Breast epithelium (tissue), 4 donors: Measurements from ENCODE around the gene CLIC6. TPM values are rescaled to one million over a fixed set of nuclear protein-coding genes. Genes with fewer than 3 reads are reported as not detected.

Experiments
- DNase-seq, 2 donors: peaks; one replicate each; pipeline ENCODE4 v3.0.0-alpha.2; 2019; ENCODE audit warnings: low spot score in 2 of 2
- H3K27ac ChIP-seq, 2 donors: fragments of 200-600 bp; sonication (generic) in 1 of 2; one replicate each; pipeline ENCODE4 v1.5.1; 2016 to 2019; ENCODE audit warnings: mild to moderate bottlenecking in 1 of 2
- H3K27me3 ChIP-seq, 2 donors: fragments of 200-600 bp; sonication (generic) in 1 of 2; one replicate each; pipeline versions ENCODE4 v1.5.1 to v1.6.0; 2017 to 2019; ENCODE audit warnings: control low read depth in 1 of 2, mild to moderate bottlenecking in 1 of 2
- H3K36me3 ChIP-seq: fragments of 200-600 bp; one replicate; pipeline ENCODE4 v1.5.1; 2019
- H3K4me1 ChIP-seq, 2 donors: fragments of 200-600 bp; sonication (generic); one replicate each; pipeline ENCODE4 v1.5.1; 2016 to 2019; ENCODE audit warnings: control low read depth in 1 of 2
- H3K4me3 ChIP-seq, 3 donors: fragments of 200-600 bp; sonication (generic); 1 replicate in 2 of 3; 2 replicates in 1 of 3; pipeline ENCODE4 v1.5.1; 2016 to 2019; ENCODE audit warnings: mild to moderate bottlenecking in 3 of 3, moderate library complexity in 2 of 3
- H3K9me3 ChIP-seq, 2 donors: fragments of 200-600 bp; sonication (generic) in 1 of 2; one replicate each; pipeline ENCODE4 v1.5.1; 2016 to 2019; ENCODE audit warnings: control low read depth in 1 of 2
- POLR2A ChIP-seq: fragments of 450-650 bp; IDR thresholded peaks from one replicate; pipeline ENCODE4 v1.6.1; 2016; ENCODE audit warnings: antibody characterized with exemption, mild to moderate bottlenecking, moderate library complexity
- POLR2AphosphoS5 ChIP-seq, 3 donors: sonication (generic); formaldehyde crosslinking; IDR thresholded peaks; one replicate each; pipeline ENCODE4 v1.6.1; 2017; ENCODE audit warnings: antibody characterized with exemption in 3 of 3
- intact Hi-C: fragments of 100-400 bp; cut with DNase I; formaldehyde crosslinking; loops from one replicate; pipeline ENCODE4 v1.15.1; 2023; ENCODE audit warnings: low total_unique reads
- total RNA-seq, 3 donors: library from RNA; depleted of rRNA; stranded (reverse); fragments of >200 nt; gene quantifications; one replicate each; pipeline ENCODE4 v1.1.0, GENCODE V29; 2016
- TF ChIP-seq, protein P1 (sequence below), 3 donors: fragments of 450-650 bp; IDR thresholded peaks; one replicate each; pipeline ENCODE4 v1.5.1; 2016 to 2017; ENCODE audit warnings: antibody characterized with exemption in 3 of 3, mild to moderate bottlenecking in 3 of 3, moderate library complexity in 3 of 3

The CLIC6 gene
- total RNA-seq, 3 donors from 2014 or later, result 10.0 to 34.1 (median 14.4) TPM

DNA sequence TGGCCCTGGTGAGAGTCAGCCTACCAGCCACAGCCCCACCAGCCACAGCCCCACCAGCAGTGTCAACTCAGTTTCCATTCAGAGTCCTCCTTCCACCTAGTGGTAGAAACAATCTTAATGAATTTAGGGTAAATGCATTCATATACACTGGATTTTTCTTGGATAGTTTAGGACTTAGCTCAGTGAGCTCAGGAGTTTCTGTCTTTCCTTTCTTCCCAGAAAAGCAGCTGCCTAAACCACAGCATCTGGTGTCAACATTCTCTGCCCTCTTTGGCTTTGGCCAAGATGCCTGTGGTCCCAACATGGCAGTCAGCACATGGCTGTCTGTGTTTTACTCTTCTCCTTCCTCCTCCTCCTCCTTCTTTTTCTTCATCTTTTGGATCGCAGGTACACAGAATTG is 94.0 kb downstream of the CLIC6 start:
- Histone ChIP-seq H3K27ac (no peak overlapping the region), H3K9me3 (no peaks in the 10 kb centered on the region), H3K36me3 (no peaks in the 10 kb centered on the region), H3K27me3 (no peaks in the 10 kb centered on the region), H3K4me3 (no peak overlapping the region), H3K4me1 (no peaks in the 10 kb centered on the region)
- intact Hi-C loops, result no loop called here
- no peak for DNase-seq
- TF ChIP-seq POLR2A (no peak), POLR2AphosphoS5 (IDR thresholded peaks at IDR 0.05) (no peak)
- TF ChIP-seq, protein P1, sequence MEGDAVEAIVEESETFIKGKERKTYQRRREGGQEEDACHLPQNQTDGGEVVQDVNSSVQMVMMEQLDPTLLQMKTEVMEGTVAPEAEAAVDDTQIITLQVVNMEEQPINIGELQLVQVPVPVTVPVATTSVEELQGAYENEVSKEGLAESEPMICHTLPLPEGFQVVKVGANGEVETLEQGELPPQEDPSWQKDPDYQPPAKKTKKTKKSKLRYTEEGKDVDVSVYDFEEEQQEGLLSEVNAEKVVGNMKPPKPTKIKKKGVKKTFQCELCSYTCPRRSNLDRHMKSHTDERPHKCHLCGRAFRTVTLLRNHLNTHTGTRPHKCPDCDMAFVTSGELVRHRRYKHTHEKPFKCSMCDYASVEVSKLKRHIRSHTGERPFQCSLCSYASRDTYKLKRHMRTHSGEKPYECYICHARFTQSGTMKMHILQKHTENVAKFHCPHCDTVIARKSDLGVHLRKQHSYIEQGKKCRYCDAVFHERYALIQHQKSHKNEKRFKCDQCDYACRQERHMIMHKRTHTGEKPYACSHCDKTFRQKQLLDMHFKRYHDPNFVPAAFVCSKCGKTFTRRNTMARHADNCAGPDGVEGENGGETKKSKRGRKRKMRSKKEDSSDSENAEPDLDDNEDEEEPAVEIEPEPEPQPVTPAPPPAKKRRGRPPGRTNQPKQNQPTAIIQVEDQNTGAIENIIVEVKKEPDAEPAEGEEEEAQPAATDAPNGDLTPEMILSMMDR (IDR thresholded peaks at IDR 0.05), result no peak

DNA sequence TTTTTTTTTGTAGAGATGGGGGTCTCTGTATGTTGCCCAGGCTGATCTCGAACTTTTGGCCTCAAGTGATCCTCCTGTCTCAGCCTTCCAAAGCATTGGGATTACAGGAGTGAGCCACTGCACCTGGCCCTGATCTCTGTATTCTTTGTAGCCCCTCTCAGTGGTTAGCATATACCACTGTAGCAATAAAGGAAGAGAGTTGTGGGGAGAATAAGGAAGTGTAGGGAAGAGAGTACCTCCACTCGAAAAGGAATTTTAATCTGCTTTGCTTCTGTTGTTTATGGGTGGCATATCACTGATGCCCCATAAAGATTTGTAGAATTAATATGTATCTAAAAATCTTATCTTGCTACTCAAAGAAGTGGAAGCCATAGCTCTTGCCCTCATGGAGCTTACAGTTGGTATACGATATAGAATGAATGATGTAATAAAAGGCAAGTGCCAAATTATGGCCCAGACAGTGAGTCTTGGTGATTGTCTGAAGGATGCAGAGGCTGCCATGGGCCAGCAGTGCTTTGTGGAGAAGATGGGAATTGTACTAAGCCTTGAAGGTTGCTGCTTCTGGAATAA is 96.0 kb downstream of the CLIC6 start:
- Histone ChIP-seq H3K36me3 (no peaks in the 10 kb centered on the region), H3K27ac (no peak overlapping the region), H3K9me3 (no peaks in the 10 kb centered on the region), H3K4me1 (no peaks in the 10 kb centered on the region), H3K4me3 (no peak overlapping the region), H3K27me3 (no peaks in the 10 kb centered on the region)
- DNase-seq, result no peak
- intact Hi-C loops, result no loop called here
- no peak for TF ChIP-seq POLR2A
- TF ChIP-seq, protein P1 (IDR thresholded peaks at IDR 0.05), result no peak
- no peak for TF ChIP-seq POLR2AphosphoS5 (IDR thresholded peaks at IDR 0.05)

- no peak overlapping the region for H3K27ac ChIP-seq
- H3K4me1 ChIP-seq, result no peaks in the 10 kb centered on the region
- H3K27me3 ChIP-seq, result no peaks in the 10 kb centered on the region
- no peaks in the 10 kb centered on the region for H3K36me3 ChIP-seq
- no peak for DNase-seq
- no peak overlapping the region for H3K4me3 ChIP-seq
- intact Hi-C loops, result no loop called here
- H3K9me3 ChIP-seq, result no peaks in the 10 kb centered on the region
- TF ChIP-seq POLR2AphosphoS5 (IDR thresholded peaks at IDR 0.05), result no peak
- no peak for TF ChIP-seq POLR2A
- TF ChIP-seq, protein P1 (IDR thresholded peaks at IDR 0.05), result no peak
Measured at GRCh38 chr21:34765619-34766018, 96.8 kb downstream of the CLIC6 start.

DNA sequence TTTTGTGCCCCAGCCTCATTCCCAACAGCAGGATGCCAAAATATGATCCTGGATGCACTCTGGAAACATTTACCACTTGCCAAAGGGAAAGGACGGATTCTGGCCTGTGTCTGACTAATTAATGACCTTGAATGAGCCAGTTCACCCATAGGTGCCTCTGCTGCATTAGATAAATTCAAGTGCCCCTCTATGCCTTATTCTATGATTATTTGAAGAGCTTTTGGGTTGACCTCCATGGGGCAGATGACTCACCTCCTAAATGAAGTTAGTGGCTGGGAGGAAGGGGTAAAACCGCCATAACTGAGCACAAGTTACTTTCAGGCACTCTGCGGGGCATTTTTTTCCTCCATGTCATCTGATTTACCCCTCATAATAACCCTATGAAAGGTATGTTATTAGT is 98.1 kb downstream of the CLIC6 start:
- Histone ChIP-seq H3K9me3 (no peaks in the 10 kb centered on the region), H3K27me3 (no peaks in the 10 kb centered on the region), H3K4me3 (no peak overlapping the region), H3K27ac (no peak overlapping the region), H3K36me3 (no peaks in the 10 kb centered on the region), H3K4me1 (no peaks in the 10 kb centered on the region)
- TF ChIP-seq POLR2A (no peak), POLR2AphosphoS5 (IDR thresholded peaks at IDR 0.05) (no peak)
- TF ChIP-seq, protein P1 (IDR thresholded peaks at IDR 0.05), result no peak
- DNase-seq, result no peak
- intact Hi-C loops, result no loop called here

Other genes starting within 250 kb of the CLIC6 start
- gene SMIM34, start 245.0 kb upstream of the CLIC6 start, total RNA-seq, result not detected
- 1 to 10 TPM; 1.6 to 6.7 (median 2.2) TPM for gene KCNE1, start 156.8 kb upstream of the CLIC6 start, total RNA-seq
- gene RCAN1, start 53.9 kb upstream of the CLIC6 start, total RNA-seq, result 10 to 100 TPM; 30.1 to 73.0 (median 47.9) TPM